ENCODE results near the gene GP1BA. TPM values are rescaled to one million over a fixed set of nuclear protein-coding genes. Genes with fewer than 3 reads are reported as not detected.
"Not testable (repeated sequence)": the region's sequence is repeated elsewhere in the genome, so short reads cannot be mapped to it uniquely, and the experiment has no call there.

Gene GP1BA
- total and polyA plus RNA-seq, 7 experiments from 2014 or later = 1.6 TPM; not detected in 6

DNA sequence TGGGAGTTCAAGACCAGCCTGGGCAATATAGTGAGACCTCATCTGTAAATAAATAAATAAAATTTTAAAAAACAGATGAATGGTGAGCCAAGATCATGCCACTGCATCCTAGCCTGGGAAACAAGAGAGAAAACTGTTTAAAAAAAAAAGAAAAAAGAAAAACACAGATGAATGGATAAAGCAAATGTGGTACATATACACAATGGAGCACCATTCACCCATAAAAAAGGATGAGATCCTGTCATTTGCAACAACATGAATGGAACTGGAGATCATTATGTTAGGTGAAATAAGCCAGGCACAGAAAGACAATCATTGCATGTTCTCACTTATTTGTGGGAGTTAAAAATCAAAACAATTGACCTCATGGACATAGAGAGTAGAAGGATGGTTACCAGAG, 25.4 kb upstream of the GP1BA start:
- H3K36me3 ChIP-seq (ENCODE audit: control insufficient read depth in 2 of 3, insufficient read depth in 3 of 3, low read length in 3 of 3); H3K9me3 ChIP-seq (ENCODE audit: control insufficient read depth in 2 of 3, low read length in 3 of 3); ATAC-seq; H3K27ac ChIP-seq (ENCODE audit: low read depth, low read length); H3K9me3 Mint-ChIP-seq; H3K27me3 ChIP-seq (ENCODE audit: control insufficient read depth in 2 of 2, insufficient read depth in 2 of 2, low read length in 2 of 2); H3K36me3 Mint-ChIP-seq; POLR2A ChIA-PET; DNase-seq; CTCF ChIA-PET; intact Hi-C loops (cut with micrococcal nuclease); H3K4me3 ChIP-seq (ENCODE audit: low read length): not testable (repeated sequence)
- Mint-ChIP-seq H3K4me3 (peak overlapping the region in 2 of 10 donors; percentile 11), H3K4me1 (peaks cover 12 to 25% (median 19%) of the 10 kb centered on the region in 7 donors), H3K27me3 (peaks cover 0 to 12% (median 0%) of the 10 kb centered on the region in 5 donors), H3K27ac (peak overlapping the region in 4 of 9 donors; percentile 2 to 51 (median 19))
- peaks cover 25 to 34% of the 10 kb centered on the region in 2 donors for H3K4me1 ChIP-seq (ENCODE audit: control insufficient read depth in 2 of 2, insufficient read depth in 2 of 2, low read length in 2 of 2)

DNA sequence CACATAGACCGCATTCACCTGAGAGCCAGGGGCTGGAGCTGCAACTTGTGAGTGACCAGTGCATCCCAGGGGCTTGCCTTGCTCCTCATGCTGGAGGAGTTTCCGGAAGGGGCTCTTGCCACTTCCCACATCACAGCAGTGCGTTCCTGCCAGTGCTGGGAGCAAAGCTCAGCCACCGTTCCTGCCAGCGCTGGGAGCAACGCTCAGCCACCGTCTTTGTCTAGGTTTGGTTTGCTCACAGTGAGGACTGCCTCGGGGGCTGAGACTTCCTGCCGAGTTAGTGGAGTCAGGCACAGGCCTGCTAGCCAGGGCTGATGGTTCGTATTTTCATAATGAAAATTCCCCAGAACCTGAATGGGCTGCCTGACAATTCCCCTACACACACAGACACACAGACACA, 23.8 kb upstream of the GP1BA start:
- Mint-ChIP-seq H3K27ac (no peak overlapping the region), H3K4me3 (no peak overlapping the region), H3K9me3 (no peaks in the 10 kb centered on the region), H3K4me1 (peaks cover 4 to 11% (median 6%) of the 10 kb centered on the region in 7 donors), H3K36me3 (no peaks in the 10 kb centered on the region), H3K27me3 (peaks cover 0 to 15% (median 0%) of the 10 kb centered on the region in 5 donors)
- POLR2A ChIA-PET = interaction anchor here (0.9 to 3.3 kb wide), 10 partner anchors 9 to 198 kb away, joined by 3 to 20 read pairs (median 6); partner anchors contain the start of genes ARRB2, C17orf107, PFN1 and RNF167
- Histone ChIP-seq H3K4me3 (ENCODE audit: low read length) (peak overlapping the region; percentile 13), H3K27me3 (ENCODE audit: control insufficient read depth in 2 of 2, insufficient read depth in 2 of 2, low read length in 2 of 2) (no peaks in the 10 kb centered on the region), H3K4me1 (ENCODE audit: control insufficient read depth in 2 of 2, insufficient read depth in 2 of 2, low read length in 2 of 2) (peaks cover 10 to 25% of the 10 kb centered on the region in 2 donors), H3K9me3 (ENCODE audit: control insufficient read depth in 2 of 3, low read length in 3 of 3) (no peaks in the 10 kb centered on the region), H3K27ac (ENCODE audit: low read depth, low read length) (peak overlapping the region; percentile 56), H3K36me3 (ENCODE audit: control insufficient read depth in 2 of 3, insufficient read depth in 3 of 3, low read length in 3 of 3) (no peaks in the 10 kb centered on the region)
- DNase-seq (peak in 3 of 9 donors; percentile 20 to 31 (median 27)), ATAC-seq (no peak)
- CTCF ChIA-PET = interaction anchor here (0.9 to 1.8 kb wide), 10 partner anchors 8 to 75 kb away, joined by 3 to 10 read pairs (median 5); partner anchors contain the start of genes C17orf107, RNF167 and SLC25A11
- intact Hi-C loops (cut with micrococcal nuclease) = loop anchor here (2.0 kb wide), 2 partner anchors 32 to 40 kb away; partner anchors contain the start of genes PFN1 (in 1 of the 2), RNF167 (in 1 of the 2) and SLC25A11 (in 1 of the 2)

DNA sequence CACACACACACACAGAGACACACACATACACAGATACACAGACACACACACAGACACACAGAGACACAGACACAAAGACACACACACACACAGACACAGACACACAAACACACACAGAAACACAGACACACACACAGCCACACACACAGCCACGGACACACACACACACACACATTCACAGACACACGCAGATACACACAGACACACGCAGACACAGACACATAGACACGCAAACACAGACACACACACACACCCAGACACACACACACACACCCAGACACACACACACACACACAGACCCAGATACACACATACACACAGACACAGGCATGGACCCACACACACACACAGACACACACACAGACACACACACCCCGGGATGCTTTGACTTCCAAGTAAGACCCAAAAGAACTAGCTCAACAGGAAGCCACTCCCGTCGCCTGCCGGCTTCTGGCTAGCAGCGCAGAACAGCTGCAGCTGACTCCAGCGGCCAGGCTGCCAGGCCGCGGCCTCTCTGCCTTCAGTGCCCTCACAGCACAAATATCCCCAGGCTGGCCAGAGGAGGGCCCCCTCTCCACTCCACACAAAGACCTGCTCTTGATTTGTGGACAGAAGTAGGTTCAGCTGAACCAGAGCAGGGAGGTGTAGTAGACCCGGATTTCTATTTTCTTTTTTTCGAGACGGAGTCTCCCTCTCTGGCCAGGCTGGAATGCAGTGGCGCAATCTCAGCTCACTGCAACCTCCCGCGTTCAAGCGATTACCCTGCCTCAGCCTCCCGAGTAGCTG, 23.2 kb upstream of the GP1BA start:
- no peaks in the 10 kb centered on the region for H3K27me3 ChIP-seq (ENCODE audit: control insufficient read depth in 2 of 2, insufficient read depth in 2 of 2, low read length in 2 of 2)
- H3K27me3 Mint-ChIP-seq = peaks cover 0 to 15% (median 0%) of the 10 kb centered on the region in 5 donors
- no peaks in the 10 kb centered on the region for H3K9me3 ChIP-seq (ENCODE audit: control insufficient read depth in 2 of 3, low read length in 3 of 3)
- POLR2A ChIA-PET = interaction anchor here (0.7 to 3.3 kb wide), 13 partner anchors 9 to 199 kb away, joined by 3 to 20 read pairs (median 5); partner anchors contain the start of genes ARRB2, C17orf107, CAMTA2 and PFN1
- ATAC-seq = peak; percentile 97
- peaks cover 0 to 5% (median 0%) of the 10 kb centered on the region in 7 donors for H3K4me1 Mint-ChIP-seq
- DNase-seq = peak; percentile 47 to 77 (median 69)
- H3K4me3 ChIP-seq (ENCODE audit: low read length) = peak overlapping the region; percentile 13
- peak overlapping the region; percentile 56 for H3K27ac ChIP-seq (ENCODE audit: low read depth, low read length)
- no peaks in the 10 kb centered on the region for H3K36me3 Mint-ChIP-seq
- H3K4me1 ChIP-seq (ENCODE audit: control insufficient read depth in 2 of 2, insufficient read depth in 2 of 2, low read length in 2 of 2) = peaks cover 7 to 20% of the 10 kb centered on the region in 2 donors
- H3K27ac Mint-ChIP-seq = no peak overlapping the region
- CTCF ChIA-PET = interaction anchor here (0.6 to 1.8 kb wide), 16 partner anchors 8 to 289 kb away, joined by 3 to 10 read pairs (median 4); partner anchors contain the start of genes C17orf107, CAMTA2, RNF167 and SLC25A11
- no peaks in the 10 kb centered on the region for H3K9me3 Mint-ChIP-seq
- intact Hi-C loops (cut with micrococcal nuclease) = loop anchor here (1.0 to 2.0 kb wide), 9 partner anchors 32 to 153 kb away; partner anchors contain the start of genes SPAG7 (in 2 of the 2), CAMTA2 (in 1 of the 2), PFN1 (in 1 of the 2) and RNF167 (in 1 of the 2)
- H3K36me3 ChIP-seq (ENCODE audit: control insufficient read depth in 2 of 3, insufficient read depth in 3 of 3, low read length in 3 of 3) = no peaks in the 10 kb centered on the region
- H3K4me3 Mint-ChIP-seq = no peak overlapping the region

DNA sequence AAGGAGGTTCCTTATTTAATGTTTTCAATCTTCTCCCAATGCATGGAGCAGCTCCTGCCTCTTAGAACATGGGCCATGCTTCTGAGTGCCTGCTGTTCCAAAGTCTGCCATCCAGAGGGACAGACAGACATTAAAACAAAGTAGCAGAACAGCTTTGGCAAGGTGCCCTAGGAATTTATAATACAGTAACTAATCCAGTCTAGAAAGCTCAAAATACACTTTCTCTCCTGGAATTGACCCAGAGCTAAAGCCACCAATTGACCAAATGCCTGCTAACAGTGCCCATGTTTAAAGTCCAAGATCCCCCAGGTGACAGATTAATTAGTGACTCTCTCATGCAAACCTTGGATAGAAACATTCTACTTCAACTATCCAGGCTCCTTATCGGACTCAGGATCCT, 18.1 kb upstream of the GP1BA start:
- Mint-ChIP-seq H3K27me3 (peaks cover 0 to 8% (median 0%) of the 10 kb centered on the region in 5 donors), H3K36me3 (peaks cover 0 to 3% (median 0%) of the 10 kb centered on the region in 5 donors), H3K4me1 (peaks cover 0 to 2% (median 0%) of the 10 kb centered on the region in 7 donors), H3K27ac (no peak overlapping the region), H3K4me3 (no peak overlapping the region), H3K9me3 (no peaks in the 10 kb centered on the region)
- Histone ChIP-seq H3K27ac (ENCODE audit: low read depth, low read length) (no peak overlapping the region), H3K4me1 (ENCODE audit: control insufficient read depth in 2 of 2, insufficient read depth in 2 of 2, low read length in 2 of 2) (peaks cover 1 to 10% of the 10 kb centered on the region in 2 donors), H3K36me3 (ENCODE audit: control insufficient read depth in 2 of 3, insufficient read depth in 3 of 3, low read length in 3 of 3) (no peaks in the 10 kb centered on the region), H3K27me3 (ENCODE audit: control insufficient read depth in 2 of 2, insufficient read depth in 2 of 2, low read length in 2 of 2) (no peaks in the 10 kb centered on the region), H3K9me3 (ENCODE audit: control insufficient read depth in 2 of 3, low read length in 3 of 3) (no peaks in the 10 kb centered on the region), H3K4me3 (ENCODE audit: low read length) (no peak overlapping the region)
- ChIA-PET POLR2A (no interaction called here), CTCF (interaction anchor here (0.6 to 2.7 kb wide), 2 partner anchors 26 to 283 kb away, joined by 3 to 6 read pairs; partner anchors contain the start of genes RNF167 and SLC25A11)
- DNase-seq = no peak
- intact Hi-C loops (cut with micrococcal nuclease) = no loop called here
- no peak for ATAC-seq

DNA sequence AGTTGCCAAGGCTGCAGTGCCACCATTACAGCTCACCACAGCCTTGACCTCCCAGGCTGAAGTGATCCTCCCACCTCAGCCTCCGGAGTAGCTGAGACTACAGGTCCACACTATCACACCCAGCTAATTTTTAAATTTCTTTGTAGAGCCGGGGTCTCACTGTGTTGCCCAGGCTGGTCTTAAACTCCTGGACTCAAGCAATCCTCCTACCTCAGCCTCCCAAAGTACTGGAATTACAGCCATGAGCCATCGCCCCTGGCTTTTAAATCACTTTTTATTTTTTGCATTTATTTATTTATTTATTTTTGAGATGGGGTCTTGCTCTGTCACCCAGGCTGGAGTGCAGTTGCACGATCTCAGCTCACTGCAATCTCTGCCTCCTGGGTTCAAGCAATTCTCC, 17.5 kb upstream of the GP1BA start:
- POLR2A ChIA-PET; H3K27me3 ChIP-seq (ENCODE audit: control insufficient read depth in 2 of 2, insufficient read depth in 2 of 2, low read length in 2 of 2); DNase-seq; H3K36me3 Mint-ChIP-seq; H3K9me3 Mint-ChIP-seq; H3K4me1 Mint-ChIP-seq; H3K27ac Mint-ChIP-seq; H3K4me3 ChIP-seq (ENCODE audit: low read length); H3K4me1 ChIP-seq (ENCODE audit: control insufficient read depth in 2 of 2, insufficient read depth in 2 of 2, low read length in 2 of 2); H3K9me3 ChIP-seq (ENCODE audit: control insufficient read depth in 2 of 3, low read length in 3 of 3); H3K36me3 ChIP-seq (ENCODE audit: control insufficient read depth in 2 of 3, insufficient read depth in 3 of 3, low read length in 3 of 3); intact Hi-C loops (cut with micrococcal nuclease); ATAC-seq; H3K27ac ChIP-seq (ENCODE audit: low read depth, low read length); H3K4me3 Mint-ChIP-seq; H3K27me3 Mint-ChIP-seq: not testable (repeated sequence)
- CTCF ChIA-PET = interaction anchor here (0.6 to 2.7 kb wide), 2 partner anchors 25 to 497 kb away, joined by 4 to 6 read pairs; partner anchors contain the start of genes RNF167 and SLC25A11

DNA sequence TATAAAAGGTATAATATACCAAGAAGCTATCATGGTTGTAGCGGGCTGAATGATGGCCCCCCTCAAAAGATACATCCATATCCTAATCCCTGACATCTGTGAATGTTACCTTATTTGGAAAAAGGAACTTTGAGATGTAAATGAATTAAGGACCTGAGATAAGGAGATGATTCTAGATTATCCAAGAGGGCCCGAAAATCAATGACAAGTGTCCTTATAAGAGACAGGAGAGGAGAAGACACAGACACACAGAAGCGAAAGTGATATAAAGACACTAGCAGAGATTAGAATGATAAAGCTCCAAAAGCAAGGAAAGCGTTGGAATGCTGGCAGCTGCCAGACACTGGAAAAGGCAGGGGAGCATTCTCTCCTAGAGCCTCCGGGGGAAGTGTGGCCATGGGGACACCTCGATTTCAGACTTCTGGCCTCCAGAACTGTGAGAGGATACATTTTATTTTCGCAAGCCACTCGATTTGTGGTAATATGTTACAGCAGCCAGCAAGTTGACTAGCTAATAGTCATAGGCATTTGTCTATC, 12.5 kb upstream of the GP1BA start:
- no peak overlapping the region for H3K27ac ChIP-seq (ENCODE audit: low read depth, low read length)
- CTCF ChIA-PET = no interaction called here
- H3K36me3 ChIP-seq (ENCODE audit: control insufficient read depth in 2 of 3, insufficient read depth in 3 of 3, low read length in 3 of 3) = no peaks in the 10 kb centered on the region
- no peaks in the 10 kb centered on the region for H3K27me3 ChIP-seq (ENCODE audit: control insufficient read depth in 2 of 2, insufficient read depth in 2 of 2, low read length in 2 of 2)
- intact Hi-C loops (cut with micrococcal nuclease) = no loop called here
- Mint-ChIP-seq H3K27me3 (no peaks in the 10 kb centered on the region), H3K9me3 (no peaks in the 10 kb centered on the region), H3K4me1 (peaks cover 0 to 4% (median 0%) of the 10 kb centered on the region in 7 donors), H3K4me3 (no peak overlapping the region), H3K27ac (no peak overlapping the region), H3K36me3 (peaks cover 0 to 3% (median 0%) of the 10 kb centered on the region in 5 donors)
- no peaks in the 10 kb centered on the region for H3K9me3 ChIP-seq (ENCODE audit: control insufficient read depth in 2 of 3, low read length in 3 of 3)
- H3K4me1 ChIP-seq (ENCODE audit: control insufficient read depth in 2 of 2, insufficient read depth in 2 of 2, low read length in 2 of 2) = no peaks in the 10 kb centered on the region
- ATAC-seq (no peak), DNase-seq (no peak)
- POLR2A ChIA-PET = interaction anchor here (0.6 to 1.4 kb wide), 3 partner anchors 9 to 48 kb away, joined by 3 to 6 read pairs (median 4); partner anchors contain the start of gene SPAG7
- H3K4me3 ChIP-seq (ENCODE audit: low read length) = no peak overlapping the region
